GM19324 (cell line): ENCODE results near the gene ADGRB2.

ENCODE experiments used
- ATAC-seq: cut with Tn5 transposase; IDR thresholded peaks from one replicate; pipeline ENCODE4 v1.9.1; 2021; ENCODE audit warnings: mild to moderate bottlenecking, moderate library complexity; ENCODE audit not compliant: unreplicated experiment, low FRiP score

Gene ADGRB2

DNA sequence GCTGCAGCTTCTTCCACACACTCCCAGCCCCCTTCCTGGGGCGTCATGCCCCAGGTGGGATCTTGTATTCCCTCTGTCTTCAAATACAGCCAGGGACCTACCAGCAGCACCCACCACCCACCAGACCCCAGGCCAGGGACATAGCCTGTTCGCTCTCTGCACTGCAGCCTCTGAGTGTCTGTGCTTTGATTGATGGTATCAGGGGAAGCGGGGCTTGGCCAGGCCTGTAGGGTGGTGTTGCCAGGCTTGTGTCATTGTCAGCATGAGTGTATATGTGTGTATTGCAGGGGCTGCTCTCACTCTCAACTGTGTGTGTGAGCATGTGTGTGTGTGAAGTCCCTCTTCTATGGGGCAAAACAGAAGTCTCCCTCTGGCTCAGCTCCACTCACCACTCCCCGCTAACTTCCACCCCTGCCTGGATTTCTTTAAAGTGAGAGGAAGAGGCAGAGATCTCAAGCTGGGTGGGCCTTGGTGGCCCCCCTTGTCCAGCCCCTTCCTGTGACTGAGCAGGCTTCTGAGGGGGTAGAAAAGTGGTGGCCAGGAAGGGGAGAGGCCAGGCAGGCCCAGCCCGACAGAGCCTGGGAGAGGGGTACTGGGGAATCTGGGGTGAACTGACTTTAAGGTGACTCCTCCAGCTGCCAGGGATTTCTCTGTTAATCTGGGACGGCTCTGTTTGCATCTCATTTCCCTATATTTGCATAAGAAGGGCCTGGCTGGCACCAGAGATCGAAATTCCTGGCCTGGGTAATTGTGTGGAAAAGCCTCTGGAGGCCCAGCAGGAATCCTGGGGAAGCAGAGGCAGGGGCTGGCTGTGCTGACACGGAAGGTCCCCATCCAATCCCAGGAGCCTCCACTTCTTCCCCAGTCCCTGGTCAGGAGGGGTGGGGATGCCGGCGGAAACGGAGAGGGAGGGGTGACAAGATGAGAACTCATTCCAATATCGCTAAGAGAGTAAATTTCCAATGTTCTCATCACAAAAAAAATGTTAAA lies 18.6 kb upstream of the ADGRB2 start:
- no peak for ATAC-seq

DNA sequence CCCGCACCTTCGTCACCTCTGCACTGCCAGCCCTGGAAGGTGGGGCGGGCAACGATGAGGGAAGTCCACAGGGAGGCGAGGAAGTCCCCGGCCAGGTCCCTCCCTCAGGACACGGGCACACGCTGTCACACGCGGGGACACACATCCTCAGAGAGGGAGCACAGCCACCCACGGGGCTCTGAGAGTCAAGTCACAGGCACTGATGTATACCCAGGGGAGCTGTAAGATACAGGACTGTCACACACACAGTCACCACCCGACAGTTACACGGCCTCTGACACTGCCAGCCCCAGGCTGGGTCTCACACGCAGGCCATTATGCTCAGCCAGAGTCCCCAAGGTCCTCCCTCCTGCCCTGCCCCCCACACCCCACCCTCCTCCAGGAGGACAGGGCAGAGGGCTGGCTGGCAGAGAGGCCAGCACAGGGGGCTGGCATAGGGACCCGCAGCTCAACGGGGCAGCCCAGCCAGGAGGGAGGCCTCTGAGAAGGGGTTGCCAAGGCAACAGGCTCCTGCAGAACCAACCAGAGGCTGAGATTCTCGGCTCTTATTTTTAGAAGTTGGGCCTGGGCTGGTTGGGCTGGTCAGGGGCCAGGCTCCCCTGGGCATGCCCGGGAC lies 17.7 kb upstream of the ADGRB2 start:
- no peak for ATAC-seq

DNA sequence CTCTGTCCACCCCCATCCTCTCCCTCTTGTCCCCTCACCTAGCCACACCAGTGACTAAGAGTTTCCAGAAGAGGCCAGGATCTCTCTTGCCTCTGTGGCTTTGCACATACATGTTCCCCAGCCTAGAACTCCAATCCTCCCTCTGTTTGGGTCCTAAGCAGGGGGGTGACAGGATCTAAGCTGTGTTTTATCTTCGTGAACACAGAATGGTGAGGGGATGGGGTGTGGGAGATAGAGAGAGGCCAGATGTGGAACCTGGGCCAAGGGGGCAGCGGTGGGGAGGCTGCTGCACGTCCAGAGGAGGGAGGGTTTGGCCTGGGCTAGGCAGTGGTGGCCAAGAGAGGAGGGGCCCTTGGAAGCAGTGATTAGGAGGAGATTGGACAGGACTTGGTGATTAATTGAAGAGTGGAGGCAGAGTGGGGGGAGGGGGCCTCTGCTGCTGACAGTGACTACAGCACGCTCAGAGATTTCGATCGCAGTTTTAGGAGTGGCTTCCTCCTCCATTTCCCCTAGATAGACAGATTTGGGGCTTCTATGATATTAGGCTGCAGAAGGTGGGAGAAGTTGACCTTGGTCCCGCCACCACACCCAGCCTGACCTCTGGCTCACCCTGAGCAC lies 17.1 kb upstream of the ADGRB2 start:
- ATAC-seq = no peak

DNA sequence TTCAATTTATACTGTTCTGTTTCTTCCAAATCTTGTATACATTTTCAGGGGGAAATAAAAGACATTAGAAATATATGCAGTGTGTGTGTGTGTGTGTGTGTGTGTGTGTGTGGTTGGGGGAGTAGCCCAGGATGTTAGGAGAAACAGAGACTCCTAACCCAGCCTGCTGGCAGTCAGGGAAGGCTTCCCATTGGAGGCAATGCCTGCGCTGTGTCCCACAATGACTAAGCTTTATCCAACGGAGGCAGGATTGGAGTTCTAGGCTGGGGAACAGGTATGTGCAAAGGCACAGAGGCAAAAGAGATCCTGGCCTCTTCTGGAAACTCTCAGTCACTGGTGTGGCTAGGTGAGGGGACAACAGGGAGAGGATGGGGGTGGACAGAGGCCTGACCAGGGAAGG lies 16.5 kb upstream of the ADGRB2 start:
- ATAC-seq = no peak

DNA sequence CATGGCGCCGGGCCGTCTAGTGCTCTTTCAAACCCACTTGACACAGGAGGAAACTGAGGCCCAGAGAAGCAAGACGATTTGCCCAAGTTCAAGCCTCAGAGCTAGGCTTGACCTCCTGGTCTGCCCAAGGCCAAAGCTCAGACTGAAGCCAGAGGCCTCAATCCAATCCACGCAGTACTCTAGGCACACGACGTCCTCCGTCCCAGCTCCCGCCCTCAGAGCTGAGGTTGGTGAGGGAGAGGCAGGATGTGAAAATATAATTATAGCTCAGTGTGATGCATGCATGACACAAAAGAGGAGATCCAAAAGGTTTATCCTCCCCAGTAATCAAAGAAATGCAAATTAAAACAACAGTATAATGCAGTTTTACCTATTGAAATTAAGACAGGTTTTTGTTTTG lies 15.5 kb upstream of the ADGRB2 start:
- no peak for ATAC-seq

DNA sequence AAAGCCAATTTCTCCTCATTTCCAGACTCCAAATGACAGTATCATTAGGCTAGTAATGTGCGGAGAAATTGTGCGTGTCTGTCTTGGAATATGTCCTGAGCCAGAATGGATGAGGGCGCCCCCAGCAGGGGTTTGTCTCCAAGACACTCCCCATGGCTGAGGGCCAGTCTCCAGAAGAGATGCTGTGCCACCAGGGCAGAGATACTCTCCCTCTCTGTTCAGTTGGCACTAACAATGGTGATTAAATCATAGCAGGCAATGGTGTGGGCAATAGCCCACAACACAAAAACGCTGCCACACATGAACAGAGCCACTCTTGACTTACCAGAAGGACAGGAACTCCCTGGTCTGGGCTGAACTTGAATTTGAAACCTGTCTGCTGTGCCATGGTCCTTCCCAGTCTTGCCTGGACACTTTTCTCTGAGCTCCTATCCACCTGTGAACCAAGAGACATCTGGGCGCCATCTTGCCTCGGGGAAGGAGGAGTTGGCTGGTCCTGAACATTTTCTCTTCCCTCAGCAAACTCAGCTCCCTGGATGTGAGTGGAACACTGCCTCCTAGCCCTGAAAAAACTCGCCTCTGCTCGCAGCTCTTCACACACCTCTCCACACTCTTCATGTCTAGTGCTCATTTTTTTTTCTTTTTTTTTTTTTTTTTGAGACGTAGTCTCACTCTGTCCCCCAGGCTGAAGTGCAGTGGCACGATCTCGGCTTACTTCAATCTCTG lies 14.8 kb upstream of the ADGRB2 start:
- ATAC-seq = no peak

DNA sequence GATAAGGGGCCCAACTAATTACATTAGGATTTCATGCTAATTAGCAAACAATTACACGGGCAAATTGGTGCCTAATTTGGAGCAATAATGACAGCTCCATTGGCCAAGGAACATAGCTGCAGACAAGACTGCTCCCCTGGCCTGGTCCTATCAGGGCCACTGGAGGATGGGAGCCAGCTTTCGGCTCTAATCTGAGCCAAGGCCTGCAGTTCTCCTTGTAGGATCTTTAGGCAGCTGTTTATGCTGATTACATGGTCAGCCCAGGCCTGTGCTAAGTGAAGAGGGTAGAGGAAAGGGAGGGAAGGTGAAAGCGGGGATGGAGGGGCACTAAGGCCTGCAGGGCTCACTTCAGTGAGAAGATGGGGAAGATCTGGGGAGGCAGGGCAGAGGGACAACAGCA lies 12.4 kb upstream of the ADGRB2 start:
- no peak for ATAC-seq

DNA sequence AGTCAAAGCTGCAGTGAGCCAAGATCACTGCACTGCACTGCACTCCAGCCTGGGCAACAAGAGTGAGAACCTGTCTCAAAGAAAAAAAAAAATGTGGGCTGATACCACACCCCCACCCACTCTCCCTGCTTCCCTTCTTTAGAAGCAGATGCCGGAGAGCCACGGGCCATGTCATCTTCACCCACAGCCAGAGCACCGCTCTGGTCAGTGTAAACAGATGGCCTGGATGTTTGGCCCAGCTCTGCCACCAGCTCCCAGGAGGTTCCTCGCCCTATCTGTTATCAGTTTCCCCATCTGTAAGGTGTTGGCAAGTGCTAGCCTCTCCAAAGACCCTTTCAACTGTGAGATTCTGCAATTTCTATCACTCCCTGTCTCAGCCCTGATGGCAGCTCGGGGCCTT lies 11.9 kb upstream of the ADGRB2 start:
- no peak for ATAC-seq

DNA sequence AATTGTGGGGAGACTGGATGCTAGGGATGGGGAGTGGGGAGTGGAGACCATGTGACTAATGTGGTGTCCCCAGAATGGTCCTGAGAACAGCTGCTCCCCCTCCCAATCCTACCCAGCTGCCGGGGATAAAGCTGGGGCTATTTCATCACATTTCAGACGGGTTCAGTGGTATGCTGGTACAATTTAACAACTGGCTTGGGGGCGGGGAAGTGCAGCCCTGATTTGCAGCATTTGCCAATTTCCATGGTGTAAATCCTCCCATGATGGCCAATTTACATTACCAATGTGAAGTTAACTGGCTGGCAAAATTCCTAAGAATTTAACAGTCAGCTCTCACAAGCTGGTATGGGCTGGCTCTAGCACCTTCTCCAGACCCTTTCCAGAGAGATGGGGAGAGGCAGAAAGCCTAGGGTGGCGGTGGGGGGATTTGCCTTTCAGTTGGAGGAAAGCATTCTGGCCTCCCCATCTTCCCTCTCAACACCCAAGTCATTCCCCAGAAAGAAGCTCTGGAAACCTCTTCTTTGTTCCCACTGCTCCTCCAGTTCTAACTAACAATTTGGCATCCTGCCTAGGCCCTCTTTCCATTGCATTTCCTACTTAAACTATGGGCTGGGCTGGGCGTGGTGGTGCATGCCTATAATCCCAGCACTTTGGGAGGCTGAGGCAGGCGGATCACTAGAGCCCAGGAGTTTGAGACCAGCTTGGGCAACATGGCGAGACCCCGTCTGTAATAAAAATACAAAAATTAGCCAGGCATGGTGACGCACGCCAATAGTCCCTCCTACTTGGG lies 11.3 kb upstream of the ADGRB2 start:
- no peak for ATAC-seq

DNA sequence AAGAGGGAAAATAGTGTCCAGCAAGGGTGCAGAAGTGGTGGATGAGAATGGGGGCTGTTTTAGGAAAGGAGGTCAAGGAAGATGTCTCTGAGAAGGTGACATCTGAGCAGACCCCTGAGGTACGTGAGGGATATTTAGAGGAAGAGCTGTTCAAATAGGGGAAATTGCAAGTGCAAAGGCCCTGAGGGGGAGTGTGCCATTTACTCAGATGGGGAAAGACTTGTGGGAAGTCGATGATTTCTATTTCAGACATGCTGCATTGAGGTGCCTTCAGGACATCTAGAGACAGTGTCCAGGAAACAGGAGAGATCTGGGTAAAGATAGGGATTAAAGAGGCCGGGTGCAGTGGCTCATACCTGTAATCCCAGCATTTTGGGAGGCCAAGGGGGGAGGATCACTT lies 10.4 kb upstream of the ADGRB2 start:
- ATAC-seq = no peak

DNA sequence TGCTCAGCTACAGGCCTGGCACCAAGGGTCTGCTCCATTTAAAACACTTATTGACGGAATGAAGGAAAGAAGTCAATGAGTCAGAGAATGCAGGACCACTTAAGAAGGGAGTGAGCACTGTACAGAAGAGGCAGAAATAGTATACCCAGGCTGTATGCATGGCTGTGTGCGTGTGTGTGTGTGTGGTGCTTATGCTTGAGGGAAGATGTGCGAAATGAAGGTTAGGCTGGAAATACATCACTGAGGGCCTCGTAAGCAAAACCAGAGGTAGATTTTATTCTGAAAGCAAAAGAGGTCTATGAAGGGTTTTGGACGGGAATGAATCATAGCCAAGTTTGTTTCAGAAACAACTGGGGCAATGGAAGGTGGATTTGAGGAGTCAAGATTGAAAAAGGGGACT lies 9.7 kb upstream of the ADGRB2 start:
- no peak for ATAC-seq

DNA sequence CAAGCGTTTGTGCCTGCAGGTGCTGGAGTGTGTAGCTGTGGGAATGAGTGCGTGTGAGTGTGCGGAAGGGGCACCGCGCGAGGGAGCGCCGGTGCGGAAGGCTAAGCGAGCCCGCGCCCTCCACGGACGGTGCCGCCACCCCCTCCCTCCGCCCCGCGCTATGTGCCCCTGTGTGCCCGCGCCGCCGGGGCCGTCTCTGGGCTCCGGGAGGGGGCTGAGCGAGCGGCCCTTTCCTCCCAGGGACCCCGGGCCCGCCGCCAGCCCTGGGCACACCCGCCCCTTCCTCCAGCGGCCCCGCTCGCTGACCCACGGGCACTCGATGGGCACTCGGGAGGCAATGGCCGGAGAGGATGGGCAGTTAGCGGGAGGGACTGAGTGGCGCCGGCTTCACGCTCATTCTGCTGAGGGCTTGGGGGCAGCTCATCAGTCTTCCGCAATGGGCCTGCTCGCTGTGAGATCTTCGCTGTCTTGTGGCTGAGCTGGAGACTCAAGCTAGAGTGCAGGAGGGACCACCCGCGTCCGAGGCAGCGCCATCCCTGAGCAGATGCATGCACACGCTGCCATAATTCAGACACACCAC lies 8.6 kb upstream of the ADGRB2 start:
- ATAC-seq = no peak

DNA sequence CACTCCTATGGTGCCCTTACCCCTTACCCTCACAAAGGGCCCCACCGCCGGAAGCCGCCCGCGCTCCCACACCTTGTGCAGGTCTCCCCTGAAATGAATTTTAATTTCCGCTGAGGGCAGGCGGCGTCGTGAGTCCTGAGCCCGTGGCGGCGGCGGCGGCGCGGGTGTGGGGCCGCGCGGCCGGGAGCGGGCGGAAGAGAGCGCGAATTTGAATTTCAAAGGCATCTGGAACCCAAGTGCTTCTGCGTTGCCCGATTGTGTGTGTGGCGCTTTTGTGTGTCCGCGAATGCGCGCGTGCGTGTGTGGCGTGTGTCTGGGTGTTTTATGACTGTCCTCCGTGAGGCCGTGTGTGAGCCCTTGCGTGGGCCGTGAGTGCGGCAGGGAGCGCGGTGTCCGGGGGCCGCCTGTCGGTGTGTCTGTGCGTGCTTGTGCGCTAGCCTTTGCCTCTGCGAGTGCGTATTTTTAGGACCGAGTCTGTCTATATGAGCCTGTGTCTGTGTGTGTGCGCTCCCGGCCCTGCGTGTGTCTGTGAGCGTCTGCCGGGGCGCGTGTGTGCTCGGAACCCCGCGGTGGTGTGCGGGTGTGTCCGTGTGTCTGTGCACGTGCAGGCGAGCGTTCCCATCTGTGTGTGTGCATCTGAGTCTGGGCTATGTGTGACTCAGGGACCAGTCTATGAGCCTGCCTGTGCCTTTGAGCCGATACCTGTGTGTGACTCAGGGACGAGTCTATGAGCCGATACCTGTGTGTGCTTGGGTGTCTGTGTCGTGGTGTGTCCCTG lies 7.9 kb upstream of the ADGRB2 start:
- no peak for ATAC-seq

DNA sequence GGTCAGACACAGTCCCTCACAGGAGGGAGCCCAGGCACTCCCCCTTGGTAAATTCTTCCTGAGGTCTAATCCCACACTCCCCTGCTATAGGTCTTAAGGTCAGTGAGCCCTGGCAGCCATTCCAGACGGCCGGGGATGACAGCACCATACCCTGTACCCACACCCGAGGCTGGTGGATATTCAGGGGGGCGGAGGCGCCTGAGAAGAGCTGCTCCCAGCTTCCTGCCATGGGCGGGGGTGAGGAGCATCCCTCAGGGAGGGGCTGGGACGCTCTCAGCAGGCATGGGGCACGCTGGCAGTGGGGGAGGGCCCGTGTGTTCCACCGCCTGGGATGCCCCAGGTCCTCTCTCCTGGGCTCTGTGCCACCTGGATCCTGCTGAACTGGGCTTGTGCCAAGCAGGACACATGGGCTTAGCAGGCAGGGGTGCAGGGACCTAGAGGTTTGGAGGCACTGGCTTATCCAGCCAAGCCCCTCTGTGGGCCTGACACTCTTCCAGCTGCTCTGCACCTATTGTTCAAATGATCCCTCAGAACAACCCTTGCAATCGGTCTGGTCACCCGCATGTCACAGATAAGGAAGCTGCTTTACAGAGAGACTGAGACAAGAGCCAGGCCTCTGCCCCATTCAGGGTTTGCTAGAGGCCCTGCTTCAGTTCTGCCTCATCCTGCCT lies 5.7 kb upstream of the ADGRB2 start:
- no peak for ATAC-seq

DNA sequence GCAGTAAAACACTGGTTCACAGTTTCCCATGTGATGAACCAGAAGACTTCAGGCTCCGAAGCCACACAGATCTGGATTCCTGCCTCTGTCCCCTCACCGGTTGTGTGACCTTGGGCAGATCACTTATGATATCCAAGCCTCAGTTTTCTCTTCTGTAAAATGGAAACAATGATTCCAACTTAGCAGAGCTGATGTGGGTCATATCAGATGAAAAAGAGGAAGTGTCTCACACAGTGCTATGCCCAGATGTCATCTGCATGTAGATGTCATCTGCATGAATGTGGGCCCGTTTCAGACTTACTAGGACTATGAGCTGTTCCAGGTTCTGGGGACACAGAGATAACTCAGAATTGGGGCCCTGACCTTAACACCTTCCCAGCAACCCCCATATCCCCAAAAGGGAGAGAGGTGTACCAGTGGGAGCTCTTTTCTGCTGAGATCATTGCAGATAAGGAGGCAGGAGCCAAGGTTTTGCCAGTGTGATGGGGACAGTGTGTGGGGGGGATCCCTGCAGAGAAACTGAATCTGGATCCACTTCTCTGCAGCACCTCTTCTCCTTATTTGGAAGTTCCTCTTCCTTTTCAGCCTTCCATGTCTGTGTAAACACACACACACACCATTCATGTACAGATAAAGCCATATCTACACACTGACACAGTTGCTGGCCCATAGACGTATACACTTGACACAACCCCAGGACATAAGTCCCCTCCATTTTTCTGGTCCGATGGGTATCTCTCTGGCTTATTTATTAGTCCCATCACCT lies 5.0 kb upstream of the ADGRB2 start:
- no peak for ATAC-seq

DNA sequence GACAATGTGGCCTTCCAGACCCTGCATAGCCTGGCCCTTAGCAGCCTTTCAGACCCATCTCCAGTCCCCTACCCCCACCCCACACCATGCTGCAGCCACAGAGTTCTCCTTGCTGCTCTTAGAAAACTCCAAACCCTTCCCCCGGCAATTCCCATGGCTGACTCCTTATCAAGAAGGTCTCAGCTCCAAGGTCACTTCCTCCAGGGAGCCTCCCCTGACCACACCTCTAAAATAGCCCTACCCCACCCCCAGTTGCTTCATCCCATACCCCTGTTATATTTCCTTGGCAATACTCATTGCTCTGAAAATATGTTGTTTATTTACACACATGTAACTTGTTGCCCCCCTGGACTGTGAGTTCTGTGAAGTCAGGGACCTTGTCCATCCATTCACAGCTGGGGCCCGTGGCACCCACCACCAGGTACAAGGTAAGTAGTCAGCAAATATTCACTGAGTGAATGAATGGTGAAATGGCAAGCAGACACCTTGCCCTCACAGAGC lies 4.3 kb upstream of the ADGRB2 start:
- ATAC-seq = no peak

DNA sequence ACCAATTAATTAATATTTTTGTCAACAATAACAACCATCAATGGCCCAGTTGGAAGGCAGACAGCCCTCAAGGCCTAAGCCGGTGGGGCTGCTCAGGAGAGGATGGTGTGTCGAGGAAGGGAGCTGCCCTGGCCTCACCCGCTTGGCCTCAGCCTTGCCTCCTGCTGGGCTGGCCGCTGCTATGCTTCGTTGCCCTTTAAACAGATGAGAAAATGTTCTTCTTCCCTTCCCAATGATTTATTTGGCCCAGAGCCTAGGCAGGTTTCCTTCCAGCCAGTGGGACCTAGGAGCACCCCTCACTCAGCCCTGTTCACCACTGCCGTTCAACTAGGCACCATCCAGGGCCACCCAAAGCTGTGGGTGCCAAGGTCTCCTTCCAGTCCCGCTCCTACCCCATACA lies 3.1 kb upstream of the ADGRB2 start:
- ATAC-seq = no peak

DNA sequence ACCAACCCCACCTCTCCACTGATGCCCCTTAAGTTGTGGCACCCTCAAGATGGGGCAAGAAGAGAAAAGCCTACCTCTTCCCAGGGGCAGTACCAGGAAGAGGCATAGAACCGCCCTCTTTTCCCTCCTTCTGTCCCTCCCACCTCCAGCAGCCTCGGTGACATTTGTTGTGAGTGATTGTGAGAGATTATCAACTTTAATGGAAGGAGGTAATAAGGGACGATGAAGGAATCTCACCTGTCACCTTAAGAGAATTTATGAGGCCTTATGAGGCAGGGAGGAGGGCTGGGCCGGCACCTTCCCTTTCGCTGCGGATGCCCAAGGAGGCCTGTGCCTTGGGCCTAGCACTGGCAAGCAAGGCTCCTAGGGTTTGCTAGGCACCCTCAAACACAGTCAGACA lies 1.4 kb upstream of the ADGRB2 start:
- ATAC-seq = no peak
